NCI-H146 (cell line): ENCODE measurements around the gene RNF151.
"Not testable (repeated sequence)": the region's sequence is repeated elsewhere in the genome, so short reads cannot be mapped to it uniquely, and the experiment has no call there.

Source experiments
- DNase-seq: peaks from one replicate; lab custom pipeline; 2025; lab: John Stamatoyannopoulos, UW

RNF151 gene

GRCh38 chr16:1959269-1960039 lies 7.2 kb upstream of the RNF151 start, which contains the start of gene NDUFB10:
Gene NDUFB10 (plus strand): TSS chr16:1959538. CDS start chr16:1959625, 87 bp downstream.
- DNase-seq: peak; percentile 94

DNA sequence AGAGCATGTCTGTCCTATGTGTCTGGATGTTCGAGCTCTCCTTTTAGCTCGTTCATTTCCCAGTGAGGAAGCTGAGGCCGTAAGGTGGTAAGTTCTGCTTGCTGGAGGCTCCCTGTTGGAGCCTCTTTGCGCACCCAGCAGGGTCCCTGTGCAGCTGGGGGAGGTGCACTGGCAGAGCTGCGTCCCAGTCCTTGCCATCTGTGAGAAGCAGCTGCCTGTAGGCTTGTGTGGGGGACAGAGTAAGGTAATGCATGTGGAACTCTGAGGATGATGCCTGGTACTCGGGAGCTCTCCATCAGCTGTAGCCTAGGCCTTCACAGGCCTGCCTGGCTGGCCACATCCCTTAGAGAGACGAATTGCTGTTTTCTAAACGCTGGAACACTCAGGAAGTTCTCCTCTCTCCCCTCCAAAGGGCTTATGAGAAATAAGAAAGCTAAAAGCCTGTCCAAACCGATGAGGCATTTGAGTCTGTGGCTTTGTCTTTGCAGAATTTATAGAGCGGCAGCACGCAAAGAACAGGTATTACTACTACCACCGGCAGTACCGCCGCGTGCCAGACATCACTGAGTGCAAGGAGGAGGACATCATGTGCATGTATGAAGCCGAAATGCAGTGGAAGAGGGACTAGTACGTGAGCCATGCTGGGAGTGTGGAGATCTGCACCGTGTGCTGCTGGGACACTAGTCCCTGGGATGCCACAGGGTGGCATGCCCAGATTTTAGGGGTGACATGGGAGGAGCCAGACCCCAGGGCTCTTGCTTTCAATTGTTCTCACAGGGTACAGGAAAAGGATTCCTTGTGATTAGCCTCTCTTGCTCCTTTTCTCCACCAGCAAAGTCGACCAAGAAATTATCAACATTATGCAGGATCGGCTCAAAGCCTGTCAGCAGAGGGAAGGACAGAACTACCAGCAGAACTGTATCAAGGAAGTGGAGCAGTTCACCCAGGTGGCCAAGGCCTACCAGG lies 5.7 kb upstream of the RNF151 start:
- DNase-seq: peak; percentile 50

GRCh38 chr16:1961651-1962067 lies 5.0 kb upstream of the RNF151 start:
- peak; percentile 38 for DNase-seq

- DNase-seq: not testable (repeated sequence)
Observed at GRCh38 chr16:1962161-1963153, 4.2 kb upstream of the RNF151 start.

- peak; percentile 56 for DNase-seq
Observed at GRCh38 chr16:1963806-1964505, 2.7 kb upstream of the RNF151 start.

GRCh38 chr16:1964506-1965395 lies 1.9 kb upstream of the RNF151 start, which contains the start of gene RPS2:
Gene RPS2 (minus strand): TSS chr16:1964826. CDS start chr16:1964625, 201 bp downstream.
- DNase-seq: peak; percentile 100

DNA sequence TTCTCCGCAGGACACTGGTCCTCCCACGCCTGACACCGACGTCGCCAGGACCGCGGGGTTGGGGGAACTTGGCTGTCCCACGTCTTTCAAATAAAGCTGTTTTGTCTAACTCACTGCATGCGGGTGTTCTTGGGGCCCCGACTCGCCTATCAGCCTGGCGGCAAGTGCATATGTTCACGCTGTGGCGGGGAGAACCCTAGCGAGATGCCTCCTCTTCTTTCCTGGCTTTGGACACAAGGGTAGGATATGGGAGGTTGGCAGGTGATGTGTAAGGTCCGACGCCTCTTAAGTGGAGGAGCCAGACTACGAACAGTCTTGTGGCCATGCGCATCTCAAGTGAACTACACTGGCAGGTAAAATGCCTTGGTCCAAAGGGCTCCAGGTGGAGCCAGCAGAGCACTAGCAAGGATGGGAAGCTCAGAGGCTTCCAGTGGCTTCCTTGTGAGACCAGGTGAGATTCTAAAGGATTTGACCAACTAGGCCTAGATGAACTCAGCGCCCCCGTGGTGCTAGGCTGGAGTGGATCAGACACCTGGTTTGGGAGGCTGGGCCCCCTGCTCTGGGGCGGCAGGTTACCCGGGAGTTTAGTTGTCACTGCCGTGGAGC lies 1.2 kb upstream of the RNF151 start:
- DNase-seq: peak; percentile 42

- no peak for DNase-seq
Observed at GRCh38 chr16:1968146-1968953, 1.7 kb downstream of the RNF151 start.

DNA sequence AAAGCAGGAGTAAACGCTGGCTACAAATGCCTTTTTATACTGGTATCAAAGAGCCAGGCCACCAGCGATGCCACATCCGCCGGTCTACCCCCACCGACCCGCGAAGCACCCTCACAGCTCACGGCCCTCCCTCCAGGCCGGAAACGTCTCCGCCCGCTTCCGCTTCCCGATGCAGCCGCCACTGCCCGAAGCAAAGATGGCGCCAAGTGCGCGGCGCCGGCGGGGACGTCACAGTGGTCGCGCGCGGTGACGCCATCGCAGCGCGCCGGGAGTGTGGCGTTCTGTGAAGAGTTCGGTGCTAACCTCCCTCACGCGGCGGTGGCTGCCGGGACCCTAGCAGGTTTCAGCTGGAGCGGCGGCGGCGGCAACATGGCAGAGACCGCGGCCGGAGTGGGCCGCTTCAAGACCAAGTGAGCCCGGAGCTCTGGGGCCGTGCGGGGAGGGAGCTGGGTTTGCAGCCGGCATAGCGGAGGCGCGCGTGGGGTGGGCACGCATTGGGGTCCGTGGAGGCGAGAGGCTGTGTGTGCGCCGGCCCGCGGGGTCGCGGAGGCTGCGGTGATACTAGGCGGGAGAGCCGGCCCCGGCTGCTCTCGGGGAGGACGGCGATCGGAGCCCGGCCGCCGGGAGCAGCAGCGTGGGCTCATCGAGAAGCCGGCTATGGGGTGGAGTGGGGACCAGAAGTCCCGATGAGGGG lies 5.3 kb downstream of the RNF151 start, which contains the start of gene TBL3:
Gene TBL3, plus strand, starts transcription at position 258 of the 694 bp plus-strand sequence. Its CDS starts 112 bp downstream, at position 370.
- DNase-seq: peak; percentile 97

- DNase-seq: peak; percentile 40
Observed at GRCh38 chr16:1972490-1972877, 5.8 kb downstream of the RNF151 start.

GRCh38 chr16:1973461-1974156 lies 7.0 kb downstream of the RNF151 start:
- no peak for DNase-seq

GRCh38 chr16:1974157-1975070 lies 7.8 kb downstream of the RNF151 start:
- DNase-seq: no peak

DNA sequence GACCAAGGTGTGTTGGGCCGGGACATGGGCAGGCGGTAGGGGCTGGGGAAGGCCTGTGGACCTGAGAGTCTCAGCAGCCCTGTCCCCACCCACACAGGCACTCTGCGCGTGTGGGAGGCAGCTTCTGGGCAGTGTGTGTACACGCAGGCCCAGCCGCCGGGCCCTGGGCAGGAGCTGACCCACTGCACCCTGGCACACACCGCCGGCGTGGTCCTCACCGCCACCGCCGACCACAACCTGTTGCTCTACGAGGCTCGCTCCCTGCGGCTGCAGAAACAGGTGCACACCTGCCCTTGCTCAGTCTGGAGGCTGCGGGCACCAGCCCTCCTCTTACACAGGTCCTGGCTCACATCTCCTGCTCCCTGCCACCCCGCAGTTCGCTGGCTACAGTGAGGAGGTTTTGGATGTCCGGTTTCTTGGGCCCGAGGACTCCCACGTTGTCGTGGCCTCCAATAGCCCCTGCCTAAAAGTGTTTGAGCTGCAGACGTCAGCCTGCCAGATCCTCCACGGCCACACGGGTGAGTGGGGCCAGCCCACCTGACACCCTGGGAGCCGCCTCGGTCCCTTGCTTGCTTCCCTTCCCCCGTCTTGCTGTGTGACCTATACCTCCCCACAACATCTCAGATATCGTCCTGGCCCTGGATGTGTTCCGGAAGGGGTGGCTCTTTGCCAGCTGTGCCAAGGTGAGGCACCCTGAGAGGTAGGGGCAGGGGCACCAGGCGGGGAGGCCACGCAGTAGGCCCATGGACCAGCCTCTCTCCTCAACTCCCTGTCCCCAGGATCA lies 9.0 kb downstream of the RNF151 start:
- no peak for DNase-seq

DNA sequence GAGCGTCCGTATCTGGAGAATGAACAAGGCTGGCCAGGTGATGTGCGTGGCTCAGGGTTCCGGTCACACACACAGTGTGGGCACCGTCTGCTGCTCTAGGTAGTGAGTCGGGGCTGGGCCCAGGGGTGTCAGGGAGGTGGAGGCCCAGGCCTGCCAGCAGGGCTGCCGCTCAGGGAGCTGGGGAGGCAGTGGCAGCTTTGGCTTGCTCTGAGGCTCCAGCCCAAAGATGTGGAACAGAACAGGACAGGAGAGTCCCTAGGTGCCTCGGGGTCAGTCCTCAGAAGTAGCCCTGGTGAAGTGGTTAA lies 9.5 kb downstream of the RNF151 start:
- no peak for DNase-seq
